ENCODE data around the gene ZMIZ1. TPM values are rescaled to one million over a fixed set of nuclear protein-coding genes. Genes with fewer than 3 reads are reported as not detected.

The ZMIZ1 gene
- total RNA-seq, 2 donors from 2014 or later, result 30.0 to 34.0 TPM

GRCh38 chr10:79347894-79348639, 279.3 kb downstream of the ZMIZ1 start:
- ATAC-seq (peak; percentile 65), DNase-seq (peak; percentile 53 to 63 (median 63))
- Mint-ChIP-seq H3K27me3 (no peaks in the 10 kb centered on the region), H3K27ac (peak overlapping the region; percentile 92), H3K4me1 (peaks cover 29% of the 10 kb centered on the region), H3K36me3 (ENCODE audit: low read depth) (peaks cover 5% of the 10 kb centered on the region), H3K4me3 (peak overlapping the region; percentile 90)
- no peaks in the 10 kb centered on the region for H3K9me3 ChIP-seq (ENCODE audit: control insufficient read depth, low read length, poor library complexity, severe bottlenecking)

- Mint-ChIP-seq H3K4me3 (peak overlapping the region; percentile 90), H3K36me3 (ENCODE audit: low read depth) (peaks cover 9% of the 10 kb centered on the region), H3K27me3 (no peaks in the 10 kb centered on the region), H3K27ac (peak overlapping the region; percentile 92), H3K4me1 (peaks cover 31% of the 10 kb centered on the region)
- ATAC-seq (no peak), DNase-seq (no peak)
- no peaks in the 10 kb centered on the region for H3K9me3 ChIP-seq (ENCODE audit: control insufficient read depth, low read length, poor library complexity, severe bottlenecking)
Measured at GRCh38 chr10:79348640-79348988, 279.8 kb downstream of the ZMIZ1 start.

- H3K36me3 Mint-ChIP-seq (ENCODE audit: low read depth), result peaks cover 10% of the 10 kb centered on the region
- H3K4me1 Mint-ChIP-seq, result peaks cover 28% of the 10 kb centered on the region
- H3K27ac Mint-ChIP-seq, result peak overlapping the region; percentile 92
- no peaks in the 10 kb centered on the region for H3K27me3 Mint-ChIP-seq
- no peak for ATAC-seq
- DNase-seq, result no peak
- H3K9me3 ChIP-seq (ENCODE audit: control insufficient read depth, low read length, poor library complexity, severe bottlenecking), result no peaks in the 10 kb centered on the region
- peak overlapping the region; percentile 90 for H3K4me3 Mint-ChIP-seq
Measured at GRCh38 chr10:79349072-79349491, 280.3 kb downstream of the ZMIZ1 start.

GRCh38 chr10:79349766-79350406, 281.1 kb downstream of the ZMIZ1 start:
- no peak for DNase-seq
- Mint-ChIP-seq H3K4me1 (peaks cover 28% of the 10 kb centered on the region), H3K36me3 (ENCODE audit: low read depth) (peaks cover 10% of the 10 kb centered on the region), H3K4me3 (peak overlapping the region; percentile 90), H3K27ac (peak overlapping the region; percentile 92), H3K27me3 (no peaks in the 10 kb centered on the region)
- H3K9me3 ChIP-seq (ENCODE audit: control insufficient read depth, low read length, poor library complexity, severe bottlenecking), result no peaks in the 10 kb centered on the region
- ATAC-seq, result no peak

GRCh38 chr10:79350407-79351154, 281.8 kb downstream of the ZMIZ1 start:
- no peak for DNase-seq
- H3K4me3 Mint-ChIP-seq, result no peak overlapping the region
- peaks cover 14% of the 10 kb centered on the region for H3K36me3 Mint-ChIP-seq (ENCODE audit: low read depth)
- no peak for ATAC-seq
- no peaks in the 10 kb centered on the region for H3K9me3 ChIP-seq (ENCODE audit: control insufficient read depth, low read length, poor library complexity, severe bottlenecking)
- no peaks in the 10 kb centered on the region for H3K27me3 Mint-ChIP-seq
- H3K27ac Mint-ChIP-seq, result peak overlapping the region; percentile 92
- H3K4me1 Mint-ChIP-seq, result peaks cover 27% of the 10 kb centered on the region

GRCh38 chr10:79351332-79351731, 282.6 kb downstream of the ZMIZ1 start:
- peaks cover 16% of the 10 kb centered on the region for H3K36me3 Mint-ChIP-seq (ENCODE audit: low read depth)

GRCh38 chr10:79352035-79352877, 283.5 kb downstream of the ZMIZ1 start:
- peaks cover 16% of the 10 kb centered on the region for H3K36me3 Mint-ChIP-seq (ENCODE audit: low read depth)
- DNase-seq, result no peak
- peaks cover 28% of the 10 kb centered on the region for H3K4me1 Mint-ChIP-seq
- H3K27me3 Mint-ChIP-seq, result no peaks in the 10 kb centered on the region
- H3K27ac Mint-ChIP-seq, result no peak overlapping the region
- no peaks in the 10 kb centered on the region for H3K9me3 ChIP-seq (ENCODE audit: control insufficient read depth, low read length, poor library complexity, severe bottlenecking)
- ATAC-seq, result no peak
- H3K4me3 Mint-ChIP-seq, result no peak overlapping the region

More at GRCh38 chr10:79351332-79351731, 282.6 kb downstream of the ZMIZ1 start:
- H3K27me3 Mint-ChIP-seq, result no peaks in the 10 kb centered on the region
- DNase-seq (no peak), ATAC-seq (no peak)
- H3K4me3 Mint-ChIP-seq, result no peak overlapping the region
- no peak overlapping the region for H3K27ac Mint-ChIP-seq
- H3K9me3 ChIP-seq (ENCODE audit: control insufficient read depth, low read length, poor library complexity, severe bottlenecking), result no peaks in the 10 kb centered on the region
- H3K4me1 Mint-ChIP-seq, result peaks cover 28% of the 10 kb centered on the region

- no peak overlapping the region for H3K4me3 Mint-ChIP-seq
- no peak overlapping the region for H3K27ac Mint-ChIP-seq
- peaks cover 16% of the 10 kb centered on the region for H3K36me3 Mint-ChIP-seq (ENCODE audit: low read depth)
- no peaks in the 10 kb centered on the region for H3K27me3 Mint-ChIP-seq
- no peaks in the 10 kb centered on the region for H3K9me3 ChIP-seq (ENCODE audit: control insufficient read depth, low read length, poor library complexity, severe bottlenecking)
- ATAC-seq, result no peak
- DNase-seq, result no peak
- H3K4me1 Mint-ChIP-seq, result peaks cover 27% of the 10 kb centered on the region
Measured at GRCh38 chr10:79353000-79353406, 284.2 kb downstream of the ZMIZ1 start.

- no peak overlapping the region for H3K27ac Mint-ChIP-seq
- peaks cover 23% of the 10 kb centered on the region for H3K4me1 Mint-ChIP-seq
- no peaks in the 10 kb centered on the region for H3K9me3 ChIP-seq (ENCODE audit: control insufficient read depth, low read length, poor library complexity, severe bottlenecking)
- ATAC-seq (no peak), DNase-seq (no peak)
- H3K36me3 Mint-ChIP-seq (ENCODE audit: low read depth), result peaks cover 18% of the 10 kb centered on the region
- H3K27me3 Mint-ChIP-seq, result no peaks in the 10 kb centered on the region
- H3K4me3 Mint-ChIP-seq, result no peak overlapping the region
Measured at GRCh38 chr10:79353726-79354125, 285.0 kb downstream of the ZMIZ1 start.

GRCh38 chr10:79354141-79354540, 285.4 kb downstream of the ZMIZ1 start:
- H3K27ac Mint-ChIP-seq, result no peak overlapping the region
- H3K4me3 Mint-ChIP-seq, result no peak overlapping the region
- peaks cover 21% of the 10 kb centered on the region for H3K4me1 Mint-ChIP-seq
- no peaks in the 10 kb centered on the region for H3K27me3 Mint-ChIP-seq
- H3K9me3 ChIP-seq (ENCODE audit: control insufficient read depth, low read length, poor library complexity, severe bottlenecking), result no peaks in the 10 kb centered on the region
- H3K36me3 Mint-ChIP-seq (ENCODE audit: low read depth), result peaks cover 18% of the 10 kb centered on the region
- DNase-seq, result no peak
- ATAC-seq, result no peak

- no peak overlapping the region for H3K4me3 Mint-ChIP-seq
- H3K4me1 Mint-ChIP-seq, result peaks cover 19% of the 10 kb centered on the region
- ATAC-seq (no peak), DNase-seq (no peak)
- H3K27me3 Mint-ChIP-seq, result no peaks in the 10 kb centered on the region
- H3K36me3 Mint-ChIP-seq (ENCODE audit: low read depth), result peaks cover 18% of the 10 kb centered on the region
- no peak overlapping the region for H3K27ac Mint-ChIP-seq
- no peaks in the 10 kb centered on the region for H3K9me3 ChIP-seq (ENCODE audit: control insufficient read depth, low read length, poor library complexity, severe bottlenecking)
Measured at GRCh38 chr10:79354615-79355014, 285.8 kb downstream of the ZMIZ1 start.

GRCh38 chr10:79355420-79356017, 286.8 kb downstream of the ZMIZ1 start:
- ATAC-seq (no peak), DNase-seq (no peak)
- Mint-ChIP-seq H3K27ac (no peak overlapping the region), H3K4me1 (peaks cover 15% of the 10 kb centered on the region), H3K4me3 (no peak overlapping the region), H3K27me3 (no peaks in the 10 kb centered on the region), H3K36me3 (ENCODE audit: low read depth) (peaks cover 16% of the 10 kb centered on the region)
- H3K9me3 ChIP-seq (ENCODE audit: control insufficient read depth, low read length, poor library complexity, severe bottlenecking), result no peaks in the 10 kb centered on the region

Data from T-helper 17 cell (primary cell).